HG02870 (cell line): ENCODE measurements around the gene NR0B2.
"Not testable (repeated sequence)": the region's sequence is repeated elsewhere in the genome, so short reads cannot be mapped to it uniquely, and the experiment has no call there.

Experiments used
- ATAC-seq: cut with Tn5 transposase; IDR thresholded peaks from one replicate; pipeline ENCODE4 v1.9.1; 2021; ENCODE audit warnings: mild to moderate bottlenecking, moderate library complexity; ENCODE audit not compliant: unreplicated experiment

Gene NR0B2

DNA sequence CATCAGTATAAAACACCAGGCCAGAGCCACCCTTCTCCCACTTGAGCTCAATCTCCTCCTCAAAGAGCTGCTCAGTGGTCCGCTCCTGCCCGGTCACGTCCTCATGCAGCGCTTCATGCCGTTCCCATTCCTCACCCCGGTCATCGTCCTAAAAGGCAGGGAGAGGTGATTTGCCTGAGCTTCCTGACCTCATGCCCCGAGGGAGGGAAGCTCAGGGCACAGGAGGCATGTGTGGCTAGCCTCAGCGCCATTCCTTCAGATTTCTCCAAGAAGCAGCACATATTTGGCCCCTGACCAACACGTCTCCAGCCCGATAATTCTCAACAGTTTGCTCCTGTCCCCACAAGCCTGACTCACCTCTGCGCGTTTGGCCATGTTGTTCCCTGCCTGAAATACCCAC lies 19.5 kb downstream of the NR0B2 start:
- ATAC-seq: no peak

DNA sequence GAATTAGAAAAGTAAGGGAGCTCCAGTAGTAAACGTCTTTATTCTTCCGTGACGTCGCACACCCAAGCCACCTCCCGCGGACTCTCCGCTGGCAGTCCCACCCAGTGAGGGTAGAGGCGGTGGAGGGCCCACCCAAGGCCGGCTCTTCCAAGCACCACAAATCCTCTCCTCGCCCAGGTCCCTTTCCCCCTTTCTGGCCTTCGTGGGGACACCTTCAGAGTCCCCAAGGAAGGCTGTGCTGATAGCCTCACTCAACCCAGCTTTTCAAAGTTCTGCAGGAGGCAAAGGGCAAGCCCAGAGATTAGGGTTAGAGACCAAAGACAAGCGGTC lies 23.3 kb downstream of the NR0B2 start:
- ATAC-seq: peak; percentile 18

DNA sequence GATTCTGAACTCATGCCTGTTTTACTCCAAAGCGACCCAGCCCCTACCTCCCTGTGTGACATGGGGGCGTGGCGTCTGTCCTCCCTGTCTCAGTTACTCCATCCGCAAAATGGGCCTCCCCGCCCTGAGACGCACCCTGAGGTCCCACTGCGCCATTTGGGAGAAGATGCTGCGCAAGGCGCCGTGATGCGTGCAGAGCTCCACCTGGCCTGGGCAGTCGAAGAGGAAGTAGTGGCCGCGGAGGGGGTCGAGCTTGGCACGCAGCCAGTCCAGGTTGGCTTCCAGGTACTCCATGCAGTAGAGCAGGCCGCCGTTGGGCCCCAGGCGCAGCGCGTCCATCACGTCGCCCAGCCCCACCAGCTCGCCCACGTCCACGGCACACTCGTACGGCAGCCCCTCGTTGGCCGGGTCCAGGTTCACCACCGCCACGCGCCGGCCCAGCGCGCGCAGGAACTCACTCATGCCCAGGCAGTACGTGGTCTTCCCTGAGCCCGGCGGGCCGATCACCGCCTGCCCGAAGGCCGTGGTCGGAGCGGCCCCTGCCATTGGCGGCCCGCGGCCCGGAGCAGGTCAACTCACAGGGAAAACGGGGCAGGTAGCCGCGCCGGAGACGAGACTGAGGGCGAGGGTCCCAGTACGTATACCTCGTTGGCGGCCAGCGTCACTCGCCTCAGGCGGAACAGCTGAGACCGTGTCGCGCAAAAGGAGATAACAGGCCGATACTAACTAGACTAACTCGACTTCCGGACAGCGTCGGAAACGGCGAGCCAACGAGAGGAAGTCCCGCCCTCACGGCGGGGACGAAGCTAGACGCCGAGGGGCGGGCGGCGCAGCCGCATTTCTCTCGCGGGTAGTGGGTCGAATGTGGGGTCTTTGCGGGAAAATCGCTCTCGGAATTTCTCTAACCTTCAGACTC lies 24.0 kb downstream of the NR0B2 start, which contains the start of gene GPN2:
GPN2 (minus strand) TSS at position 733 of the 916 bp plus-strand sequence; CDS start at position 546, 187 bp downstream.
- peak; percentile 83 for ATAC-seq

DNA sequence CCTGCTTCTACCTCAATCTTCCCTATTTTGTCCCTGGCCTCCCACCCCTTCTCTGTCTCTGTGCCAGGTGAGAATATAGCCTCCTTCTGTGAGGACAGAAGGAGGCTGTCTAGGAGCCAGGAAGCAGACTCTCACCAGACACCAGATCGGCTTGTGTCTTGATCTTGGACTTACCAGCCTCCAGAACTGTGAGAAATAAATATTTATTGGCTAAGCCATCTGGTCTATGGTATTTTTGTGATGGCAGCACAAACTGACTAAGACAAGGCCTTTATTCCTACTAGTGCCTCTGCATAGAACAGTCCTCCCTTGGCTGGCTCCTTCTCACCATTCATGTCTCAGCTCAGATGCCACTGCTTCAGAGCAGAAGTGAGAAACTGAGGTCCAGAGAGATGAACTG lies 25.5 kb downstream of the NR0B2 start:
- ATAC-seq: no peak

DNA sequence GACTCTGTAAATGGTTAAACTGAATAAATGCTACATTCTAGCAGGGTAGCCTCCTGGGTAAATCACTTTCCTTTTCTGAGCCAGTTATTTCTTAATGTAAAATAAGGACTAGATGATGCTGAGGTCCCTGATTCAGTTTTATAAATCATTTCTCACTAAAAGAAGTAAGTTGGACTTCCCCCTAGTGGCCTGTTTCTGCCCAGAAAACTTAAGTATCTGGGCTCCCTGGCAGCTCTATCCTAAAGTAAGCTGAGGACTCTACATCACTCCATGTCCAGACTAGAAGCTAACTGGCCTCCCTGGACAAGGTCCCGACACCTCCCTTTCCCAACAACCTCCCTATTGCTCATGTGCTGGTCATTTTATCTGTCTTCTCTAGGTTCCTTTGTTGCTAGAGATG lies 26.6 kb downstream of the NR0B2 start:
- no peak for ATAC-seq

DNA sequence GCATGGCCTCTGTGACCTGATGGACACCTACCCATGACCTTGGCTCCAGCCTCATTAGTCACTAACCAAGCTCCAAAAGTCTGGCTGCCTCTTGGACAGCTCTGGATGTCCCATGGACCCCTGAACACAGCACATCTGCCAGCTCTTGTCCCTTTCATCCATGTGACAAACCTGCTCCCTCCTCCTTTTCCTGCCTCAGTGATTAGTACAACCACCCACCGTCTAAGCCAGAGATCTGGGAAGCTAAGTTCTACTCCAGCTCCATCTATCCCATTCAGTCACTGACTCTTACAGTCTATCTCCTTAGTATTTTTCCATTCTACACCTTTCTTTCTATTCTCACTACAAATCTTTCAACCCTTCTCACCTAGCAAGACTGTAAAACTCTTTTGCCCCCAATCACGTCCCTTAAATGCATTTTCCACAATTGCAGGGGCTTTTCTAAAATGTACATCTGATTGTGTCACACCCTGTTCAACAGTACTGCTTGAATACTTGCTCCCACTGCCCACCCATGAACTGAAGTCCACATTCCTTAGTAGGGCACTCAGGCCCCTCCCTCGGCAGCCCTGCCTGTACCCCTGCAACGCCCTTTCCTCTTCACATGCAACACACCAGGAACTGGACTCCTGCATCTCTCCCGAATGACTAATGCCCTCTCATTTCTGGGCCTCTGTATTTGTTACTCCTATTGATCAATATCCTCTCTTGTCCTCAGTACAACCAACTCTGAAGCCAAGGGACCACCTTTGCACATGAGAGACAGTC lies 30.9 kb downstream of the NR0B2 start:
- no peak for ATAC-seq

DNA sequence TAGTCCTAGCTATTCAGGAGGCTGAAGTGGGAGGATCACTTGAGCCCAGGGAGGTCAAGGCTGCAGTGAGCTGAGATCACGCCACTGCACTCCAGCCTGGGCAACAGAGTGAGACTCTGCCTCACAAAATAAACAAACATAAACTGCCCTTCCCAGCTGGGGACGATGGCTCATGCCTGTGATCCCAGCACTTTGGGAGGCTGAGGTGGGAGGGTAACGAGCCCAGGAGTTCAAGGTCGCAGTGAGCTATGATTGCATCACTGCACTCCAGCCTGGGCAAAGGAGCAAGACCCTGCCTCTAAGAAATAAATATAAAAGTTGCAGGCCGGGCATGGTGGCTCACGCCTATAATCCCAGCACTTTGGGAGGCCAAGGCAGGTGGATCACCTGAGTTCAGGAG lies 32.2 kb downstream of the NR0B2 start:
- ATAC-seq: not testable (repeated sequence)

DNA sequence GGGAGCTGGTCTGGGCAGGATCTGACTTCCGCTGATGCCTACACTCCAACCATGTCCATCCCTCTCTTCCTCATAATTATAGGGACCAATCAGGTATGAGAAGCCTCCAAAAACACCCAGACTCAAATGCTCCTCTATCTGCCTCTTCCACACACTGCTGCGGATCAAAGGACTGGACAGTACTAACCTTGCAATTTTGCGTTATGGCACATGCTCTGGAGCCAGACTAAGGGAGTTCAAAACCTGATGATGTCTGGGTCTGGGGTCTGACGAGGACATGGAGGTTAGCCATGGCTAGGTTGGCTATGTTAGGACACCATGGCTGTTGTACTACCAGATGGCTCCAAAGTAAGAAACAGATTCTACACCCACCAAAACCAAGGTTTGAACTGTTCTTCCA lies 34.0 kb downstream of the NR0B2 start:
- ATAC-seq: no peak

DNA sequence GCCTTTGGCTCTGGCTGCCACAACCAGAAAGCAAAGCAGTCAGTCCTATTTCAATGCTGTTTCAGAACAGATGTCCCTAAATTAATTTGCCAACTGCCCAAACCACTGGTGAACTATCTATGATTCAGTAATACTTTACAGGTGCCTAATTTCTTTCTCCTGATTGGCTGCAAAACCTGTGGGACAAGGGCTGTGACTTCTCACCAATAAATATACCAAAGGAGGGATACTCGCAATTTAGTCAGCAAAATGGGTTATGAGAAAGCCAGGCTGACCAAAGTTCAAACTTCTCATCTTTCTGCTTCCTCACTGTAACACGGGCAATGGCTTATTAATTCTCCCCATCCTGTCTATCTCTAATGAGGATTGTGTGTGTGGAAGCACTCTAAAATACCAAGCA lies 36.4 kb downstream of the NR0B2 start:
- ATAC-seq: no peak

DNA sequence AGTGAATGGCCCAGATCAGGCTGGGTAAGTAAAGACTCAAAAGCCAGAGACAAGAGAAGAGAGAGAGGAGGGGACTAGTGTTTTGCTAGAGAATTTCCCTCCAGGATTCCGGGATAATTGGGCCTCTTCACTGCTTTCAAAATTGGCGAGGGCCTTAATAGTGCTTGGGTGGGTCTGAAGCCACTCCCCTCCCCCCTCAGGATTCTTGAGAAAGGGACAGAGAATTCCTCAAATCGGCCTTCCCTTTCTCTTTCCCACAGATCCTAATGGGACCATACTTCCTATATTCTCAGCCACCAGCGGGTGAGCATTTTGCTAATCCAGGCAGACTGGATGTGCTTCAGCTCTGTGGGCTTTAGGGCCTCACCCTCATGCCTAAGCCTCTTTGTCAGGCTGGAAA lies 38.9 kb downstream of the NR0B2 start:
- no peak for ATAC-seq

DNA sequence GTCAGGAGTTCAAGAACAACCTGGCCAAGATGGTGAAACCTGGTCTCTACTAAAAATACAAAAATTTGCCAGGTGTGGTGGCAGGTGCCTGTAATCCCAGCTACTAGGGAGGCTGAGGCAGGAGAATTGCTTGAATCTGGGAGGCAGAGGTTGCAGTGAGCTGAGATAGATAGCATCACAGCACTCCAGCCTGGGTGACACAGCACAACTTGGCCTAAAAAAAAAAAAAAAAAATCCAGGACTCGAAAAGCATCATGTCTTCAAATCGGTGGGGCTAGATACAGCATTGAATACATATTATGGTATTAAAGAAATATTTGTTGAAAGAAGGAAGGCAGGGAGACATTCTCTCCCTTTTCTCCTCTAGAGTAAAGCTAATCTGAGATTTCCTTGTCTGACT lies 40.7 kb downstream of the NR0B2 start:
- not testable (repeated sequence) for ATAC-seq

DNA sequence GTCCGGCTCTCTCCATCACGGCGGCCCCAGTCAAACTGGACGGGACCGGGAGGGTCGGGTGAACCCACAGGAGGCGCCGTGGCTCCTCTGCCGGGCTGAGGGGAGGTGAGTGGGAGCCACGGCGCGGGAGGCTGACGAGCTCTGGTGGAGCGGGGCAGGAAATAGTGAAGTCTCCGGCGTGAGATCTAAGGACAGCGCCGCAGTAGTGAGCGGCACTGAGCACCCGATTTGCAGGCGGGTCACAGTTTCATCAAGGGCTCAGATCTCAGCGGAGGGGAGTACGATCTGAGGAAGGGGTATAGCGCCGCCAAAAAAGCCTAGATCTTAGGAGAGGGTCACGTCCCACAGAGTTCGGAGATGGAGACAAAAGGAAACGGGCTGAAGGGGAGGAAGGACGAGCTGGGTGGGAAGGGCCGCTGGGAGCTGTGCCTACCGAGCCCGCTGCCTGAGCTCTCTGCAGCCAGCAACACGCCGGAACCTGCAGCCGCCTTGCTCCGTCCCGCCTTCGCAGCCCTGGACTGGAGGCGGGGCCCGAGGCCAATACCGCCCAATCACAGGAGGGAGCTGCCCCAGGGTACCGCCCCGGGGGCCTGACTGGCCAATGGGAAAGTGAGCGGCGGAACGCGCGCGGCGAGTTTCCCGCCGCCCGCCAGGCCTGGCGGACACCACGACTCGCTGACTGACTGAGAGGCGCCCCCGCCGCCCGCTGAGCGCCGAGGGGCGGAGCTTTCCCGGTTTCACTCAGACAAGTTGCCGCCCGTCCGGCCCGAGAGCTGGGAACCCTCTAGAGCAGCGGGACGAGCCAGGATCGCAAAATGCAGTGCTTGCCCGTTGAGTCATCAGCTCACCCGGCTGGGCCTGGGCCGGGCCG lies 48.9 kb downstream of the NR0B2 start:
- ATAC-seq: peak; percentile 90

DNA sequence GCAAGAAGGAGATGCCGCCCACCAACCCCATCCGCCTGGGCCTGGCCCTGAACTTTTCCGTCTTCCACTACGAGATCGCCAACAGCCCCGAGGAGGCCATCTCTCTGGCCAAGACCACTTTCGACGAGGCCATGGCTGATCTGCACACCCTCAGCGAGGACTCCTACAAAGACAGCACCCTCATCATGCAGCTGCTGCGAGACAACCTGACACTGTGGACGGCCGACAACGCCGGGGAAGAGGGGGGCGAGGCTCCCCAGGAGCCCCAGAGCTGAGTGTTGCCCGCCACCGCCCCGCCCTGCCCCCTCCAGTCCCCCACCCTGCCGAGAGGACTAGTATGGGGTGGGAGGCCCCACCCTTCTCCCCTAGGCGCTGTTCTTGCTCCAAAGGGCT lies 50.1 kb downstream of the NR0B2 start:
- ATAC-seq: no peak

DNA sequence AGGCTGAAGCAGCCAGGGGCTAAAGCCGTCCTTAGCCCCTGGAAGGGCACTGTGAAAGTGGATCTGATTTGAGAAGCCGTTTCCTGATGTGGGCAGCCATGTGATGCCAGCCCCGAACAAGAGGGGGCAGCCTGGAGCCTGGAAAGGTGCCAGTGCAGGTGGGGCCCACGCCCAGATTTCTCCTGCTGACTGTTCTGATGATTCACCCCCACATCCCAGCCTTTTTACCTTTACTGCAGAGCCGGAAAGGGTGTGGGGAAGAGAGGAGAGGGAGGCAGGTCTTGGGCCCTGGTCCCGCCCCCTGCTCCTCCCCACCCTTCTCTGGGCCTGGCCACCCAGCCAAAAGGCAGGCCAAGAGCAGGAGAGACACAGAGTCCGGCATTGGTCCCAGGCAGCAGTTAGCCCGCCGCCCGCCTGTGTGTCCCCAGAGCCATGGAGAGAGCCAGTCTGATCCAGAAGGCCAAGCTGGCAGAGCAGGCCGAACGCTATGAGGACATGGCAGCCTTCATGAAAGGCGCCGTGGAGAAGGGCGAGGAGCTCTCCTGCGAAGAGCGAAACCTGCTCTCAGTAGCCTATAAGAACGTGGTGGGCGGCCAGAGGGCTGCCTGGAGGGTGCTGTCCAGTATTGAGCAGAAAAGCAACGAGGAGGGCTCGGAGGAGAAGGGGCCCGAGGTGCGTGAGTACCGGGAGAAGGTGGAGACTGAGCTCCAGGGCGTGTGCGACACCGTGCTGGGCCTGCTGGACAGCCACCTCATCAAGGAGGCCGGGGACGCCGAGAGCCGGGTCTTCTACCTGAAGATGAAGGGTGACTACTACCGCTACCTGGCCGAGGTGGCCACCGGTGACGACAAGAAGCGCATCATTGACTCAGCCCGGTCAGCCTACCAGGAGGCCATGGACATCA lies 50.7 kb downstream of the NR0B2 start, which contains the start of gene SFN:
SFN (plus strand) TSS at position 369 of the 904 bp plus-strand sequence; CDS start at position 433, 64 bp downstream.
- ATAC-seq: no peak

DNA sequence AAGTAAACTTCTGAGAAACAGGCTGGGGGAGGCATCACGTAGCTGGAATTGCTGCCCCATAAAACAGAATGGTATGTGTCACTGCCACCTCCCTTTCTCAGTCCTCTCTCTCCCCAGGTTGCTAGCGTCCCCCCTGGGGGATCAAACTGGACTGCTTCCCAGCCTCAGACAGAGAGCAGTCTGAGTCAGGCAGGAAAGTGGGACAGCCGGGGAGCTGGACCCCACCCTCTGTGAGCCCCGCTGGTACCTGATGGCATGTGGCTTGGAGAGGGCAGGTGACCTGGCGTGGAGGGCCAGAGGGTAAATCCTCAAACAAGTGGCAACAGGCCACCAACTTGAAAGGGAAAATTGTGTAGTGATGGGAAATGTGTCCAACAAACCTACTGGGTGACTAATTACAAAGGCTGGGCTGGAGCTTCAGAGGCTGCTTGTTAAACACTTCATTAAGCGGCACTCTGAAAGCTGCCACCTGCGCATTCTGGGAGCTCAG lies 51.8 kb downstream of the NR0B2 start:
- no peak for ATAC-seq
